Measurements from ENCODE around the gene AMMECR1. TPM values are rescaled to one million over a fixed set of nuclear protein-coding genes. Genes with fewer than 3 reads are reported as not detected.

AMMECR1 gene
- total and polyA plus RNA-seq, 2 experiments from 2014 or later = 16.9 to 32.5 TPM

DNA sequence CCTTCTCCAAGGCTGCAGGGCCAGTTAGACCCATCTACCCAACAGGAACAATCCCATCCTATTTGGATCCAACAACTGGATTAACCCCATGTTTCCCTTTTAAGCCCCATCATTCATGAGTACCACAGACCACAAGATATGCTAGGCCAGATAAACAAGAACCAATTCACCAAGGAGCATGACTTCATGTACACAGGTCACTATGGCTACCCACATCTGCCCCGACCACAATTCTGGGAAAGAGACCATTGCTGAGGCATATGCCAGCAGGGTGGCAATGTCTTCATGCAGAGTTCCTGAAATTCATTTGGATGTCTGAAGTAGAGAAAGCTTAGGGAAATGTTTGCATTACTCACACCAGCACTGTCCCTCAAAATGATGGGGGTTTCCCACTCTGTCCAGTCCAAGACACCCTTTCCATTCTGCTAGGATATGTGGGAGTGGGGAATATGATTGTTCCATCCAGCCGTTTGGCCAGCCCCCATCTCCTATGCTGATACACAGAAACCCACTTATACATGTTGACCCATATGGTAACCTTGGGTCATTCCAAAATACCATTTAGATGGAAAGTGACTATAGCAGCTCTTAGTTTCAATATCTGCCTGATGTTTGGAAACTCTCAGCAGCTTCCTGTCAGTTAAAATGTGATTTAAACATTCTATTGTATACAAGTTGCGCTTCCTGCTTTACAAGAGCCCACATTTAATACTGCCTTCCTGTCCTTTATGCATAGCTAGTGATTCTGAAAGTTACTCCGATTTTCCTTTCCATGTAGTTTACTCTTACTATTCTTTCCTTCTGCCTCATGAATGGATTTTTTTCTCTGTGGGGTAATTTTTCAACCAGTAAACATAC lies 129.0 kb downstream of the AMMECR1 start:
- no peak overlapping the region for H3K27ac Mint-ChIP-seq
- no peak overlapping the region for H2AFZ ChIP-seq
- H4K20me1 ChIP-seq (replicated peaks; ENCODE audit: insufficient read depth) = no peaks in the 10 kb centered on the region
- H3K27me3 ChIP-seq (ENCODE audit: insufficient read depth) = no peaks in the 10 kb centered on the region
- H3K36me3 Mint-ChIP-seq (ENCODE audit: low read depth) = peaks cover 3% of the 10 kb centered on the region; the same call in 2 of the 3 replicates
- no peaks in the 10 kb centered on the region for H3F3A ChIP-seq (replicated peaks; ENCODE audit: low read depth)
- peaks cover 3% of the 10 kb centered on the region for H3K27me3 Mint-ChIP-seq (ENCODE audit: insufficient read depth, low read depth, poor library complexity)
- peaks cover 13% of the 10 kb centered on the region; the same call in 2 of the 3 replicates for H3K4me1 Mint-ChIP-seq
- H3K4me1 ChIP-seq (ENCODE audit: insufficient read depth) = no peaks in the 10 kb centered on the region
- H3K9me3 Mint-ChIP-seq = peaks cover 4% of the 10 kb centered on the region; the same call in 2 of the 3 replicates
- H3K4me2 ChIP-seq = no peak overlapping the region
- TF ChIP-seq CTCF (conservative IDR thresholded peaks at IDR 0.05; ENCODE audit: low read depth in 2 of 2) = no peak
- TF ChIP-seq ZNF114 (CRISPR knock-in tag; IDR thresholded peaks at IDR 0.05) = no peak
- TF ChIP-seq ZNF331 (CRISPR knock-in tag; IDR thresholded peaks at IDR 0.05; ENCODE audit: low read depth) = no peak
- H3K4me3 ChIP-seq = no peak overlapping the region
- no peaks in the 10 kb centered on the region for H3K36me3 ChIP-seq (ENCODE audit: insufficient read depth)
- H3K79me2 ChIP-seq (replicated peaks; ENCODE audit: insufficient read depth) = no peaks in the 10 kb centered on the region
- H3K4me3 Mint-ChIP-seq = no peak overlapping the region
- ATAC-seq (no peak), DNase-seq (ENCODE audit: low spot score) (no peak)
- no peak overlapping the region for H3K27ac ChIP-seq (ENCODE audit: low read depth)
- H3K9me2 ChIP-seq (ENCODE audit: insufficient read depth) = no peaks in the 10 kb centered on the region

DNA sequence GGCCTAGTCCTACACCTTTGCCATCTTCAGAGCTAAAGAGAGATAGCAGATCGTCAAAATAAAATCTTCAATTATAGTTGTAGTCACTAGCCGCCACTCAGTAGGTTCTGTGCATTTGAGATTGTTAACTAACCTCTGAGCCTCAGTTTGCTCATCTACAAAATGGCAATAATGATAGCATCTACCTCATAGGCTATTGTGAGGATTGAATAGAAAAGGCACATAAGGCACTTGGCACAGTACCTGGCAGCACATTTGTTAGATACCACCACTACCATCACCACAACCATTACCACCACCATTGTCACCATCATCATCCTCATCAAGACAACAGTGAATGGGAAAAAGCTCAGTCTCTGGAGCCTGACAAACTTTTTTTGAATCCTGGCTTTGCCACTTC lies 134.6 kb downstream of the AMMECR1 start:
- no peak for DNase-seq (ENCODE audit: low spot score)
- Histone ChIP-seq H3K4me2 (no peak overlapping the region), H2AFZ (no peak overlapping the region), H4K20me1 (replicated peaks; ENCODE audit: insufficient read depth) (no peaks in the 10 kb centered on the region), H3K4me3 (no peak overlapping the region), H3K4me1 (ENCODE audit: insufficient read depth) (no peaks in the 10 kb centered on the region), H3K27ac (ENCODE audit: low read depth) (no peak overlapping the region), H3K9me2 (ENCODE audit: insufficient read depth) (no peaks in the 10 kb centered on the region), H3K36me3 (ENCODE audit: insufficient read depth) (no peaks in the 10 kb centered on the region), H3K27me3 (ENCODE audit: insufficient read depth) (no peaks in the 10 kb centered on the region), H3F3A (replicated peaks; ENCODE audit: low read depth) (no peaks in the 10 kb centered on the region), H3K79me2 (replicated peaks; ENCODE audit: insufficient read depth) (no peaks in the 10 kb centered on the region)
- peaks cover 3% of the 10 kb centered on the region; the same call in 2 of the 3 replicates for H3K36me3 Mint-ChIP-seq (ENCODE audit: low read depth)
- no peak overlapping the region for H3K27ac Mint-ChIP-seq
- peaks cover 20% of the 10 kb centered on the region for H3K4me1 Mint-ChIP-seq
- ATAC-seq = no peak
- peaks cover 4% of the 10 kb centered on the region; the same call in 2 of the 3 replicates for H3K9me3 Mint-ChIP-seq
- peaks cover 3% of the 10 kb centered on the region for H3K27me3 Mint-ChIP-seq (ENCODE audit: insufficient read depth, low read depth, poor library complexity)
- no peak overlapping the region for H3K4me3 Mint-ChIP-seq
- TF ChIP-seq CTCF (conservative IDR thresholded peaks at IDR 0.05; ENCODE audit: low read depth in 2 of 2) = no peak
- no peak for TF ChIP-seq STAT1 (IDR thresholded peaks at IDR 0.05; ENCODE audit: unreplicated experiment)
- no peak for TF ChIP-seq JUNB (IDR thresholded peaks at IDR 0.05; ENCODE audit: unreplicated experiment)
- no peak for TF ChIP-seq EZH2phosphoT487 (IDR thresholded peaks at IDR 0.05; ENCODE audit: unreplicated experiment)
- TF ChIP-seq ZNF331 (CRISPR knock-in tag; IDR thresholded peaks at IDR 0.05; ENCODE audit: low read depth) = no peak

Measured in GM23338 (cell line).